MCF 10A (cell line): ENCODE results near the gene WNT10A. TPM values are rescaled to one million over a fixed set of nuclear protein-coding genes. Genes with fewer than 3 reads are reported as not detected.

Source experiments
- BruUV-seq: library from RNA; stranded (reverse); fragments of 400-500 nt; replicated peaks from 2 replicates; lab custom pipeline; 2021; lab: Mats Ljungman, UMichigan
- CTCF ChIA-PET: fragments of 300-600 bp; sonication (Branson Sonifier 250); formaldehyde crosslinking; extraction: SDS; loops from one replicate; lab custom pipeline; 2021; ENCODE audit warnings: antibody characterized with exemption, inconsistent platforms; lab: Yijun Ruan, JAX
- POLR2A ChIA-PET: fragments of 300-600, 350-650 bp; sonication (Branson Sonifier 250); formaldehyde crosslinking; extraction: SDS; loops from one replicate; lab custom pipeline; 2020; ENCODE audit warnings: antibody characterized with exemption, inconsistent platforms; lab: Yijun Ruan, JAX
- DNase-seq: peaks from one replicate; pipeline ENCODE4 v3.0.0-alpha.2; 2018; ENCODE audit not compliant: unreplicated experiment
- H3K27ac Mint-ChIP-seq: one replicate; pipeline ENCODE4 v1.8.0; 2022; ENCODE audit warnings: mild to moderate bottlenecking, low read depth, mixed read lengths; ENCODE audit not compliant: unreplicated experiment
- H3K27me3 Mint-ChIP-seq: one replicate; pipeline ENCODE4 v1.8.0; 2022; ENCODE audit warnings: mixed read lengths; ENCODE audit not compliant: insufficient read depth, unreplicated experiment
- H3K36me3 Mint-ChIP-seq: one replicate; pipeline ENCODE4 v1.8.0; 2022; ENCODE audit warnings: mild to moderate bottlenecking, moderate library complexity, mixed read lengths; ENCODE audit not compliant: insufficient read depth, unreplicated experiment
- H3K4me1 Mint-ChIP-seq: one replicate; pipeline ENCODE4 v1.8.0; 2022; ENCODE audit warnings: mixed read lengths; ENCODE audit not compliant: insufficient read depth, unreplicated experiment
- H3K4me3 Mint-ChIP-seq: one replicate; pipeline ENCODE4 v1.8.0; 2022; ENCODE audit warnings: mild to moderate bottlenecking, moderate library complexity, mixed read lengths; ENCODE audit not compliant: unreplicated experiment
- H3K9me3 Mint-ChIP-seq: one replicate; pipeline ENCODE4 v1.8.0; 2022; ENCODE audit warnings: mixed read lengths; ENCODE audit not compliant: unreplicated experiment
- CTCF ChIP-seq: fragments of 200-600 bp; IDR thresholded peaks from one replicate; pipeline ENCODE4 v1.8.0; 2022; ENCODE audit warnings: antibody characterized with exemption, mild to moderate bottlenecking; ENCODE audit not compliant: unreplicated experiment
- intact Hi-C: fragments of 100-400 bp; cut with micrococcal nuclease; formaldehyde crosslinking; loops from 2 replicates; pipeline ENCODE4 v1.14.1; 2022
- total RNA-seq: library from RNA; stranded (reverse); gene quantifications from 2 replicates; pipeline ENCODE4 v1.2.3, GENCODE V29; 2022

WNT10A gene
- total RNA-seq, 1 experiment from 2014 or later = not detected

- no TSS peak for BruUV-seq
- CTCF ChIA-PET = interaction anchor here (0.5 to 6.6 kb wide), 16 partner anchors 13 to 1769 kb away, joined by 3 to 61 read pairs (median 4); partner anchors contain the start of gene TTLL4
- Mint-ChIP-seq H3K4me3 (no peak overlapping the region), H3K36me3 (peaks cover 7% of the 10 kb centered on the region), H3K27me3 (no peaks in the 10 kb centered on the region), H3K4me1 (peaks cover 21% of the 10 kb centered on the region), H3K9me3 (no peaks in the 10 kb centered on the region), H3K27ac (no peak overlapping the region)
- POLR2A ChIA-PET = interaction anchor here (1.6 to 1.7 kb wide), 2 partner anchors 119 to 179 kb away, joined by 4 to 7 read pairs; partner anchors contain the start of genes RNF25 and STK36
- intact Hi-C loops = loop anchor here (5.0 kb wide), 1 partner anchor 147 kb away; no protein-coding TSS in a partner anchor
- TF ChIP-seq CTCF = no peak
- DNase-seq = no peak
Observed at GRCh38 chr2:218850796-218851195, 29.9 kb upstream of the WNT10A start.

GRCh38 chr2:218851286-218851685 lies 29.4 kb upstream of the WNT10A start:
- no peak for TF ChIP-seq CTCF
- no peaks in the 10 kb centered on the region for H3K9me3 Mint-ChIP-seq
- H3K36me3 Mint-ChIP-seq = peaks cover 7% of the 10 kb centered on the region
- BruUV-seq = no TSS peak
- H3K27me3 Mint-ChIP-seq = no peaks in the 10 kb centered on the region
- DNase-seq = no peak
- H3K4me3 Mint-ChIP-seq = no peak overlapping the region
- peaks cover 21% of the 10 kb centered on the region for H3K4me1 Mint-ChIP-seq
- intact Hi-C loops = loop anchor here (5.0 kb wide), 1 partner anchor 146 kb away; no protein-coding TSS in a partner anchor
- POLR2A ChIA-PET = interaction anchor here (0.8 to 1.5 kb wide), 2 partner anchors 141 to 325 kb away, joined by 3 to 4 read pairs; partner anchors contain the start of genes CNPPD1 and TTLL4
- H3K27ac Mint-ChIP-seq = no peak overlapping the region
- CTCF ChIA-PET = interaction anchor here (0.5 to 6.6 kb wide), 10 partner anchors 23 to 1769 kb away, joined by 3 to 61 read pairs (median 4); partner anchors contain the start of gene TTLL4

- Mint-ChIP-seq H3K4me3 (no peak overlapping the region), H3K4me1 (peaks cover 23% of the 10 kb centered on the region), H3K36me3 (peaks cover 7% of the 10 kb centered on the region), H3K9me3 (no peaks in the 10 kb centered on the region), H3K27me3 (peaks cover 5% of the 10 kb centered on the region), H3K27ac (no peak overlapping the region)
- no TSS peak for BruUV-seq
- ChIA-PET CTCF (interaction anchor here (0.9 to 6.6 kb wide), 13 partner anchors 11 to 637 kb away, joined by 3 to 61 read pairs (median 3); no protein-coding TSS in a partner anchor), POLR2A (interaction anchor here (0.7 to 1.5 kb wide), 5 partner anchors 30 to 323 kb away, joined by 3 to 4 read pairs (median 3); partner anchors contain the start of gene CNPPD1)
- peak; percentile 89 for TF ChIP-seq CTCF
- intact Hi-C loops = loop anchor here (1.0 to 5.0 kb wide), 3 partner anchors 45 to 266 kb away; no protein-coding TSS in a partner anchor
- DNase-seq = peak; percentile 67
Observed at GRCh38 chr2:218852911-218853667, 27.6 kb upstream of the WNT10A start.

GRCh38 chr2:218853766-218854165 lies 26.9 kb upstream of the WNT10A start:
- intact Hi-C loops = loop anchor here (1.0 to 5.0 kb wide), 3 partner anchors 45 to 265 kb away; no protein-coding TSS in a partner anchor
- Mint-ChIP-seq H3K36me3 (peaks cover 7% of the 10 kb centered on the region), H3K27ac (no peak overlapping the region), H3K4me3 (no peak overlapping the region), H3K27me3 (peaks cover 12% of the 10 kb centered on the region), H3K9me3 (no peaks in the 10 kb centered on the region), H3K4me1 (peaks cover 27% of the 10 kb centered on the region)
- ChIA-PET CTCF (interaction anchor here (0.7 to 6.6 kb wide), 6 partner anchors 10 to 127 kb away, joined by 3 to 61 read pairs (median 4); no protein-coding TSS in a partner anchor), POLR2A (interaction anchor here (0.7 to 0.8 kb wide), 3 partner anchors 41 to 771 kb away, joined by 3 to 4 read pairs (median 3); no protein-coding TSS in a partner anchor)
- no peak for TF ChIP-seq CTCF
- BruUV-seq = no TSS peak
- DNase-seq = peak; percentile 89
